K562 (cell line): ENCODE measurements around the gene UBQLN3. TPM values are rescaled to one million over a fixed set of nuclear protein-coding genes. Genes with fewer than 3 reads are reported as not detected.

ENCODE experiments used
- ATAC-seq: fragments of 200-7000 bp; cut with Tn5 transposase; 3 replicates; pipeline ENCODE4 v1.9.1; 2020; ENCODE audit warnings: moderate library complexity
- BruUV-seq: library from RNA; stranded (reverse); fragments of 400-500 nt; replicated peaks from 2 replicates; lab custom pipeline; 2021; lab: Mats Ljungman, UMichigan
- CTCF ChIA-PET: fragments of 300-600 bp; formaldehyde crosslinking; extraction: SDS; loops from one replicate; lab custom pipeline; 2021; ENCODE audit warnings: low intra/inter-chr PET ratio; lab: Yijun Ruan, JAX
- POLR2A ChIA-PET: fragments of 300-600, 350-650 bp; sonication (Branson Sonifier 250); formaldehyde crosslinking; extraction: SDS; loops from one replicate; lab custom pipeline; 2021; ENCODE audit warnings: antibody characterized with exemption, inconsistent platforms; lab: Yijun Ruan, JAX
- DNase-seq, 4 experiments: peaks; one replicate each; pipeline versions ENCODE4 v3.0.0 to v3.0.0-alpha.2; 2011 to 2018; ENCODE audit warnings: low spot score in 3 of 4, mixed read lengths in 3 of 4; ENCODE audit errors: extremely low read depth in 1 of 4
- FAIRE-seq: peaks from 2 replicates; lab custom pipeline; 2011; peaks lifted over from hg19 to GRCh38; lab: Jason Lieb, UNC
- H2AFZ ChIP-seq: 2 replicates; pipeline ENCODE4 v1.6.0; 2011; ENCODE audit warnings: low read depth, low read length, control low read depth, inconsistent platforms
- H3K27ac ChIP-seq: fragments of 200-600 bp; 3 replicates; pipeline ENCODE4 v1.8.0; 2011; ENCODE audit warnings: low read depth, mild to moderate bottlenecking, control low read depth, inconsistent platforms, low read length, moderate library complexity, mixed read lengths; ENCODE audit errors: extremely low read depth
- H3K27me3 ChIP-seq, 2 experiments: fragments of 300-600 bp in 1 of 2; 2 replicates in 1 of 2; 3 replicates in 1 of 2; pipeline versions ENCODE4 v1.6.0 to v1.8.0; 2011; ENCODE audit warnings: inconsistent platforms in 2 of 2, low read length in 2 of 2, mild to moderate bottlenecking in 1 of 2, mixed read lengths in 1 of 2, moderate library complexity in 1 of 2; ENCODE audit not compliant: control insufficient read depth in 2 of 2, insufficient read depth in 2 of 2
- H3K36me3 ChIP-seq: fragments of 300-600 bp; 3 replicates; pipeline ENCODE4 v1.8.0; 2011; ENCODE audit warnings: mild to moderate bottlenecking, low read length, inconsistent platforms; ENCODE audit not compliant: control insufficient read depth, insufficient read depth
- H3K4me1 ChIP-seq, 2 experiments: fragments of 200-600 bp in 1 of 2; replicated peaks in 1 of 2; 2 replicates in 1 of 2; 3 replicates in 1 of 2; pipeline versions ENCODE4 v1.5.1 to v1.8.0; 2011; ENCODE audit warnings: inconsistent platforms in 2 of 2, low read length in 2 of 2, mild to moderate bottlenecking in 1 of 2, mixed read lengths in 1 of 2, moderate library complexity in 1 of 2; ENCODE audit not compliant: control insufficient read depth in 2 of 2, insufficient read depth in 2 of 2
- H3K4me2 ChIP-seq: 2 replicates; pipeline ENCODE4 v1.6.1; 2011; ENCODE audit warnings: low read length, control low read depth, inconsistent platforms, mixed read lengths; ENCODE audit not compliant: insufficient read depth
- H3K4me3 ChIP-seq: fragments of 200-600 bp; sonication (generic), shearing (Covaris generic); 2 replicates; pipeline ENCODE4 v1.5.1; 2016; ENCODE audit warnings: control low read depth, inconsistent platforms
- H3K79me2 ChIP-seq: fragments of 200-600 bp; 3 replicates; pipeline ENCODE4 v1.8.0; 2011; ENCODE audit warnings: low read length, inconsistent platforms; ENCODE audit not compliant: control insufficient read depth, insufficient read depth
- H3K9ac ChIP-seq, 2 experiments: 2 replicates each; pipeline versions ENCODE4 v1.6.0 to v1.6.1; 2011; ENCODE audit warnings: low read depth in 2 of 2, low read length in 2 of 2, control low read depth in 1 of 2, inconsistent platforms in 1 of 2, mild to moderate bottlenecking in 1 of 2, mixed read lengths in 1 of 2; ENCODE audit not compliant: insufficient read depth in 1 of 2
- H3K9me1 ChIP-seq: one replicate; pipeline ENCODE4 v1.6.0; 2011; ENCODE audit warnings: inconsistent platforms, mild to moderate bottlenecking, low read length, moderate library complexity; ENCODE audit not compliant: control insufficient read depth, insufficient read depth
- H3K9me3 ChIP-seq: replicated peaks from 2 replicates; pipeline ENCODE4 v1.5.1; 2011; ENCODE audit warnings: low read depth, low read length, inconsistent platforms; ENCODE audit not compliant: control insufficient read depth, insufficient read depth
- H4K20me1 ChIP-seq: replicated peaks from 2 replicates; pipeline ENCODE4 v1.6.1; 2011; ENCODE audit warnings: low read length, inconsistent platforms, mixed read lengths; ENCODE audit not compliant: control insufficient read depth, insufficient read depth
- CEBPB ChIP-seq: fragments of 450-650 bp; IDR thresholded peaks from 2 replicates; pipeline ENCODE4 v1.6.1; 2016; ENCODE audit warnings: missing genetic modification characterization, missing compliant biosample characterization
- KLF16 ChIP-seq: IDR thresholded peaks from 2 replicates; pipeline ENCODE4 v1.6.1; 2016; ENCODE audit warnings: antibody characterized with exemption
- MTA2 ChIP-seq: fragments of 450-650 bp; IDR thresholded peaks from 2 replicates; pipeline ENCODE4 v1.6.1; 2016; ENCODE audit warnings: low read depth
- NCOA1 ChIP-seq: fragments of 450-650 bp; IDR thresholded peaks from 2 replicates; pipeline ENCODE4 v1.6.1; 2016; ENCODE audit warnings: low read depth
- NCOA4 ChIP-seq: fragments of 450-650 bp; IDR thresholded peaks from 2 replicates; pipeline ENCODE4 v1.6.1; 2018; ENCODE audit warnings: mild to moderate bottlenecking; ENCODE audit not compliant: partially characterized antibody
- NFIC ChIP-seq: fragments of 450-650 bp; IDR thresholded peaks from 2 replicates; pipeline ENCODE4 v1.6.1; 2017; ENCODE audit warnings: mild to moderate bottlenecking, inconsistent platforms
- POLR2G ChIP-seq: fragments of 200-400 bp; formaldehyde crosslinking; IDR thresholded peaks from 2 replicates; pipeline ENCODE4 v1.6.1; 2017; ENCODE audit warnings: low read depth, mild to moderate bottlenecking, antibody characterized with exemption, low read length, moderate library complexity
- SMARCA4 ChIP-seq: fragments of 450-650 bp; IDR thresholded peaks from 2 replicates; pipeline ENCODE4 v1.6.1; 2016
- SUPT5H ChIP-seq: fragments of 450-650 bp; IDR thresholded peaks from 2 replicates; pipeline ENCODE4 v1.6.1; 2016
- ZNF347 ChIP-seq: fragments of 450-650 bp; formaldehyde crosslinking; IDR thresholded peaks from 2 replicates; pipeline ENCODE4 v1.4.0; 2020; ENCODE audit warnings: low read depth, mild to moderate bottlenecking, moderate library complexity
- ZZZ3 ChIP-seq: fragments of 450-650 bp; IDR thresholded peaks from 2 replicates; pipeline ENCODE4 v1.6.1; 2016; ENCODE audit warnings: antibody characterized with exemption, mild to moderate bottlenecking, moderate library complexity
- WGBS: fragments of 100-300 bp; shearing (Covaris generic); methylation state at CpG from one replicate; pipeline ENCODE4 v1.1.6; 2016; ENCODE audit warnings: low coverage, mixed read lengths; ENCODE audit not compliant: insufficient coverage; ENCODE audit errors: missing lambda C conversion rate; 5-methylcytosine and 5-hydroxymethylcytosine counted together
- in situ Hi-C: fragments of 300-500 bp; cut with MboI; formaldehyde crosslinking; loops from 4 replicates; pipeline ENCODE4 v1.15.0; 2018; ENCODE audit warnings: inconsistent platforms, mixed read lengths
- intact Hi-C: fragments of 100-400 bp; cut with micrococcal nuclease; formaldehyde crosslinking; loops from 2 replicates; pipeline ENCODE4 v1.14.2; 2022
- polyA plus RNA-seq, 8 experiments: library from polyadenylated mRNA; depleted of rRNA in 4 of 8; stranded (reverse) in 5 of 8; unstranded in 3 of 8; fragments of >200 nt; fragmentation: Nextera tagmentation in 2 of 8; fragmentation: Illumina TruSeq in 1 of 8; extraction: Ambion mirVana in 2 of 8; extraction: Trizol in 1 of 8; gene quantifications; 2 replicates each; pipeline versions ENCODE4 v1.2.1 to v1.2.3, GENCODE V29; 2011 to 2014; ENCODE audit warnings: inconsistent platforms in 1 of 8, missing spikeins in 1 of 8
- total RNA-seq, 7 experiments: library from RNA; depleted of rRNA in 6 of 7; stranded (reverse); fragments of >200 nt in 6 of 7; fragmentation: Illumina TruSeq in 2 of 7; extraction: Trizol in 2 of 7; gene quantifications; 2 replicates each; pipeline versions ENCODE4 v1.2.1 to v1.2.3, GENCODE V29; 2011 to 2021; ENCODE audit warnings: low replicate concordance in 1 of 7

Gene UBQLN3
- total and polyA plus RNA-seq, 9 of the 15 experiments (the other 6 are each of a cell fraction or from before 2014, with no cell fraction given), result 0.01 to 0.27 TPM; not detected in 7

DNA sequence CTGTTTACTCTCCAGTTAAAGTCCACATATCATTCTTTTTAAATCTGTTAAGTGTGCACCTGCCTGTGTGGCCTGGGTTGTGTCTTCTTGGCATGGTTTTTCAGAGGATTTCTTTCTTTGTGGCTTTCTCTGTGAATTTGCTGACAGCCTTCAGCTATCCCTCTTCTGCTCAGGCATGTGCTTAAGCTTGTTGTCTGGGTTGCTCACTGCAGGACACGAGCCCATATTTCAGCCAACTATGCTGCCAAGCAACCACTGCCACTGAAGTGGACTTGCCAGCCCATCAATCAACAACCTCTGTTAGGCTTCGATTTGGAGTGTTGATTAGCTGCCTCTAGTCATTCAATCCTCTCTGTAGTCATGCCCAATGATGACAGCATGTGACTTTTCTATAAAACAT, 42.2 kb downstream of the UBQLN3 start:
- no peak overlapping the region for H3K27ac ChIP-seq
- POLR2A ChIA-PET, result interaction anchor here (0.7 to 1.0 kb wide), 3 partner anchors 19 to 225 kb away, joined by 3 read pairs; no protein-coding TSS in a partner anchor
- TF ChIP-seq POLR2G (no peak), ZZZ3 (no peak), MTA2 (no peak), NCOA4 (no peak), ZNF347 (no peak), NCOA1 (no peak), SMARCA4 (no peak), CEBPB (tag) (no peak), KLF16 (no peak), SUPT5H (no peak), NFIC (no peak)
- no peak overlapping the region for H3K9ac ChIP-seq
- no TSS peak for BruUV-seq
- in situ Hi-C loops (no loop called here), intact Hi-C loops (no loop called here)
- no peak overlapping the region for H2AFZ ChIP-seq
- H3K9me3 ChIP-seq, result no peaks in the 10 kb centered on the region
- no peak overlapping the region for H3K4me3 ChIP-seq
- ATAC-seq (no peak), FAIRE-seq (no peak), DNase-seq (no peak)
- H4K20me1 ChIP-seq, result peaks cover 8% of the 10 kb centered on the region; the same call in 1 of the 2 replicates
- no peaks in the 10 kb centered on the region for H3K4me1 ChIP-seq
- H3K79me2 ChIP-seq, result peaks cover 82% of the 10 kb centered on the region
- CTCF ChIA-PET, result no interaction called here
- no peaks in the 10 kb centered on the region for H3K9me1 ChIP-seq
- H3K4me2 ChIP-seq, result no peak overlapping the region
- peaks cover 77% of the 10 kb centered on the region for H3K36me3 ChIP-seq
- H3K27me3 ChIP-seq, result no peaks in the 10 kb centered on the region
- 72% methylated on average over 2 of the region's 2 CpGs for WGBS
